RPMI7951 (cell line): ENCODE data around the gene RASGRF1. TPM values are rescaled to one million over a fixed set of nuclear protein-coding genes. Genes with fewer than 3 reads are reported as not detected.

Source experiments
- DNase-seq: peaks from one replicate; pipeline ENCODE4 v3.0.0-alpha.2; 2012; ENCODE audit warnings: low read depth
- total RNA-seq: library from RNA; depleted of rRNA; stranded (reverse); fragments of >200 nt; shearing (Covaris generic); gene quantifications from 2 replicates; pipeline ENCODE4 v1.2.3, GENCODE V29; 2014

The RASGRF1 gene
- total RNA-seq, 1 experiment from 2014 or later: 8.7 TPM

- DNase-seq: peak; percentile 40
Observed at GRCh38 chr15:79101866-79102581, 11.4 kb upstream of the RASGRF1 start.

- DNase-seq: no peak
Observed at GRCh38 chr15:79099692-79100091, 9.1 kb upstream of the RASGRF1 start.

GRCh38 chr15:79094611-79095021, 4.0 kb upstream of the RASGRF1 start:
- DNase-seq: no peak

- DNase-seq: no peak
Observed at GRCh38 chr15:79093352-79093935, 2.9 kb upstream of the RASGRF1 start.

GRCh38 chr15:79092382-79092781, 1.8 kb upstream of the RASGRF1 start:
- no peak for DNase-seq

GRCh38 chr15:79091204-79091867, 756 bp upstream of the RASGRF1 start:
- peak; percentile 33 for DNase-seq

- no peak for DNase-seq
Observed at GRCh38 chr15:79089890-79090486, 592 bp downstream of the RASGRF1 start.

GRCh38 chr15:79089331-79089889, 1.2 kb downstream of the RASGRF1 start:
- DNase-seq: no peak

- no peak for DNase-seq
Observed at GRCh38 chr15:79088426-79089205, 2.0 kb downstream of the RASGRF1 start.

GRCh38 chr15:79086814-79087213, 3.8 kb downstream of the RASGRF1 start:
- DNase-seq: no peak

GRCh38 chr15:79084308-79084968, 6.1 kb downstream of the RASGRF1 start:
- DNase-seq: no peak

GRCh38 chr15:79083154-79083553, 7.4 kb downstream of the RASGRF1 start:
- no peak for DNase-seq

- DNase-seq: no peak
Observed at GRCh38 chr15:79082363-79083070, 8.1 kb downstream of the RASGRF1 start.

- DNase-seq: no peak
Observed at GRCh38 chr15:79078763-79079410, 11.7 kb downstream of the RASGRF1 start.

GRCh38 chr15:79078003-79078402, 12.6 kb downstream of the RASGRF1 start:
- no peak for DNase-seq

- DNase-seq: no peak
Observed at GRCh38 chr15:79076661-79077060, 13.9 kb downstream of the RASGRF1 start.

GRCh38 chr15:79075256-79075655, 15.3 kb downstream of the RASGRF1 start:
- DNase-seq: no peak

- DNase-seq: no peak
Observed at GRCh38 chr15:79073336-79073735, 17.2 kb downstream of the RASGRF1 start.

GRCh38 chr15:79071901-79072300, 18.7 kb downstream of the RASGRF1 start:
- no peak for DNase-seq

GRCh38 chr15:79068790-79069189, 21.8 kb downstream of the RASGRF1 start:
- DNase-seq: no peak
